Activated T-helper 1 cell treated with Interleukin-2 at 50 U/mL for 16 hours (primary cell): ENCODE measurements around the gene UBE2R2.
"Not testable (repeated sequence)": the region's sequence is repeated elsewhere in the genome, so short reads cannot be mapped to it uniquely, and the experiment has no call there.

Experiments
- DNase-seq: peaks from one replicate; pipeline ENCODE4 v3.0.0-alpha.2; 2020; ENCODE audit warnings: low read depth

Gene UBE2R2

DNA sequence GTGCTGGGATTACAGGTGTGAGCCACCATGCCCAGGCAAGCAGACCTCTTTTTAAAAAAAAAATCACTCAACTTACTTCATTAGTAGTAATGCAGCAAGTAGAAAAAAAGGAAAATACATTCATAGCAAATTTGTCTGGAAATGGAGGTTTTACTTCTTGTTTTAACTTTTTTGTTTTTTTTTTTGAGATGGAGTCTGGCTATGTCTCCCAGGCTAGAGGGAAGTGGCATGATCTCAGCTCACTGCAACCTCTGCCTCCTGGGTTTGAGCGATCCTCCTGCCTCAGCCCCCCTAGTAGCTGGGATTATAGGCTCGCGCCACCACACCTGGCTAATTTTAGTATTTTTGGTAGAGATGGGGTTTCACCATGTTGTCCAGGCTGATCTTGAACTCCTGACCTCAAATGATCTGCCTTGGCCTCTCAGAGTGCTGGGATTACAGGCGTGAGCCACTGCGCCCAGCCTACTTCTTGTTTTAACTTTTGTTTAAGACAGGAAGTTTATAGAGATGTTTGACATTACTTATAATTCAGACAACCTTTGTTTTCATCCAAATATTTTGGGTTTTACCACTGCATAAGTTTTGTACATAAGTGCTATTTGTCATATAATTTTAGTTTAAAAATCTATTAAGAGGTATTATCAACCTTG is 26.5 kb downstream of the UBE2R2 start:
- DNase-seq: no peak

DNA sequence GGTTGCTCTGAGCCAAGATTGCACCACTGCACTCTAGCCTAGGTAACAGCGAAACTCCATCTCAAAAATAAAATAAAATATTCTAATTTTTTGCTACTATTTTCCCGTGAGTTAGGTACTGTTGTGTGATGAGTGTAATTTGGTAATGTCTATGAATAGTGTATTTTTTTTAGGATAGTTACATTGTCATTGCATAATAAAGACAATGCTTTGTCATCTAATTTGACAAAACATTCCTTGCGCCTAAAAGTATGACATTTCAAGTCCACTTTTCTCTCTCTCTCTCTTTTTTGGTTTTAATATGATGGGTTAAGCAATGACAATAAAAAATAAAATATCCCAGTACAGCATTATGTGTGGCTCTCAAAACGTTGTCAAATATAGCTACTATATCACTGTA is 29.3 kb downstream of the UBE2R2 start:
- no peak for DNase-seq

DNA sequence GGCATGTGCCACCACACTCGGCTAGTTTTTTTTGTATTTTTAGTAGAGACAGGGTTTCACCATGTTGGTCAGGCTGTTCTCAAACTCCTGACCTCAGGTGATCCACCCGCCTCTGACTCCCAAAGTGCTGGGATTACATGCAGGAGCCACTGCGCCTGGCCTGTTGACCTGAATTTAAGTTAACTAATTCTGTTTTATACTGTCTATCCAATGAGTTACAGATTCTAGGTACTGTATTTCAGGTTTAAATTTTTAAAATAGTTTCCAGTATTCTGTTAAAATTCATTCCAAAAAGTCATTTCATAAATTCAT is 30.9 kb downstream of the UBE2R2 start:
- not testable (repeated sequence) for DNase-seq

DNA sequence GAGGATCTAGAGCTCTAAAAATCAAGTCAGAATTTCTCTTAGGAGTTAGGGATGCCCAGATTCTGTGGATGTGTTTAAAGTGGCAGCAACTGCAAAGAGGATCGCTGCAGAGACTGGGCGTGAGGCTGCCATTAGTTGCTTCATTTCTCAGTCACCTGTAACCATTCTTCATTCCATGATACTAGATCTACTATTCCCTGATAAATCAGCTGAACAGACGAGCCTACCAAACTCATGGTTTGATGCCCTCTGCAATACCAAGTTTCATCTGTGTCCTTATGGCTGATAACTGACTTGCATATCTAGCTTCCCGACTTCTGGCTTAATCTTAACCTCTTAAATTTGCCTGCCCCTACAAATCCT is 33.3 kb downstream of the UBE2R2 start:
- DNase-seq: no peak

DNA sequence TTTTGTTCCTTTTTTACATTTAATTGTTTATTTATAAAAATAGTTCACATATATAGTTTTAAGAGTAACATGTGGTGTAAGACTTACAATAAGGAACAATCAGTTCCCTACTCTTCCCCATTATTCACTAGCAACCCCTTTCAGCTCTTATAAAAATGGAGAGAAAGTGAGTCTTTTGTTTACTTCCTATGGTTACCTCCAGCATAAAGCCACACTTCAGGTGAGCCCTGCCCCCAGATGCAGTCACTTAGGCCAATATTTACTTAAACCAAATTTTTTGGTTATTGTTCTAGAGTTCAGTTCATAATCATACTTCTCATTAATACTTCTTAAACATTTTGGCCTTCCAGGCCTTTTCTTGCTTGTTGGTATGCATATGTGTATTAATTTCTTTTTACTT is 33.7 kb downstream of the UBE2R2 start:
- DNase-seq: no peak

DNA sequence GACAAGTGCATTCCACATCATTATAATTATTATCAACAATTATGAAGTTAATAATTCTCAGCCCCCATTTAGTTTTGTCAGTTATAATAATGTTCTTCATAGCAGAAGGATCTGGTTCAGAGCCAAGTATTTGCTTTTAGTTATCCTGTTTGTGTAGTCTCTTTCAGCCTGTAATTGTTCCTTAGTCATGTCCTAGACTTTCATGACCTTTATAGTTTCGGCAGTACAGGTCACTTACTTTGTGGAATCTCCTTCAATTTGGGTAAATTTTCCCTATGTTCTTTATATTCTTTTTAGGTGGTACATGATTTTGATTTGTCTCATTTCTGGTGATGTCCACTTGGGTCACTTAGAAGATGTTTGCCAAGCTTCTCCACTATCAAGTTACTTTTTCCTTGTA is 34.3 kb downstream of the UBE2R2 start:
- DNase-seq: no peak

DNA sequence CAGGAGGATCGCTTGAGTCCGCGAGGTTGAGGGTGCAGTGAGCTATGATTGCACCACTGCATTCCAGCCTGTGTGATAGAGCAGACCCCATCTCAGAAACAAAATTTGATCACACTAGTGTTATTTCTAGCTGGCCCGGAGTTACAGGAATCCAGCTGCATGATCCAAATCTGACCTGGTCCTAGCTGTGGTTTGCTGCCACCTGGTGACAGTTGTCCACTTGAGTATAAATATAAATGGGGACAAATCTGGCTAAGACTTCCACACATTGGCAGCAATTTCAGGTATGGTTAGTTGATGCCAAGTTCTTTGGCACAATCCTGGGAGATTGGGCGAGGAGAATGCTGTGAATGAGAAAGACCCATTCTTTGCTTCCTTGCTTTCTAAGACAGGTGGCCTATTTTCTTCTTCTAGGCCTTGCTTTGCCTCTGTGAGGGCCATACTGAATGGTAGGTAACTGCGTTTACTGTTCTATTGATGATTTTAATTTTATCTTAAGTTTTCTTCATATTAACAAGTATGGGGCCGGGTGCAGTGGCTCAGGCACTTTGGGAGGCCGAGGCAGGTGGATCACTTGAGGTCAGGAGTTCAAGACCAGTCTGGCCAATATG is 35.4 kb downstream of the UBE2R2 start:
- DNase-seq: peak; percentile 31

DNA sequence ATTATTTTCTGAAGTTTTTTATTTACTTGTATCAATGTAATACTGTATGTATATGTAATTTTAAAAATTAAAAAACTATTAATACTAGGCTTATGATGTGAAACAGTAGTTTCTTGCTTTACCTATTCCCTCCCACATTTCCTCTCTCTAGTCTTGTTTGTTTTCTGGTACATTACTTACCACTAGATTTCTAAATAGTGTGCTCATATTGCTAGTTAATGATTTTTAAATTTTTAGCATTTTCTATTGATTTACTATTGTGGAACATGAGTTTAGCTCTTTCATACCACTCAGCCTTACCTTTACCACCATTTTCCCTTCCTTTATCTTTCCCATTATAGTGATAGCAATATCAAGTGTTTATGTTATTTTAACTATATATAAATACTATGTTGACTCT is 39.3 kb downstream of the UBE2R2 start:
- no peak for DNase-seq

DNA sequence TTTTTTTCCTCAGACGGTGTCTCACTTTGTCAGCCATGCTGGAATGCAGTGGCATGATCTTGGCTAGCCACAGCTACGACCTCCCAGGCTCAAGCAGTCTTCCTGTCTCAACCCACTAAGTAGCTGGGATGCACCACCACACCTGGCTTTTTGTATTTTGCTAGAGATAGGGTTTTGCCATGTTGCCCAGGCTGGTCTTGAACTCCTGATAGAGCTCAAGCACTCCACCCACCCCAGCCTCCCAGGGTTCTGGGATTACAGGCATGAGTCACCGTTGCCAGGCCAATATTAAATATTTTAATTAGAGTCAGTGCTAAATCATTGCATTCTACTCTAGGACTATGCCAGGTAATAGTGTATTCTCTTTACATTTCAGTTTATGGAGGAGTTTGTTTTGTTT is 41.5 kb downstream of the UBE2R2 start:
- DNase-seq: no peak

DNA sequence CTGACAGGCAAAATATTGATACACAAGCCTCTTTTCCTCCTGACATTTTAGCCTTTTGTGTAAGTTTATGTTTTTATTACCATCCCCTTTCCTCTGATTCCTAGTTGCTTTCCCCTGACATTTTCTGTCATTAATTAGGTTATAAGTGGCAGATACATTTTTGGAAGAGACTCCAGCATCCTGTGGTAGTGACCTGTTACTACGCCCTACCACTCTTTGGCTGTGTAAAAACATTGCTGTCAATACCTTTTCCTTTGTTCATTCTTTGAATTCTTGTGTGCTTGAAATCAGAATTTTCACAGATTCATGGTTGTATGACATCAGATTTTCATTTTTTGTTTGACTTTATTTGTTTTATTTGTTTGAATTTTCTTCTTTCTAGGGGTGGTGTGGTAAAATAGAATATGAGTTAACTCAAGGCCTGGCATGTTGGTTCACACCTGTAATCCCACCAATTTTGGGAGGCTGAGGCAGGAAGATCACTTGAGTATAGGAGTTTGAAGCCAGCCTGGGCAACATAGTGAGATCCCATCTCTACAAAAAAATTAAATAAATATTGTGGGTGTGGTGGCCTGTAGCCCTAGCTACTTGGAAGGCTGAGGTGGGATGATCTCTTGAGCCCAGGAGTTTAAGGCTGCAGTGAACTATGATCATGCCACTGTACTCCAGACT is 43.4 kb downstream of the UBE2R2 start:
- no peak for DNase-seq

DNA sequence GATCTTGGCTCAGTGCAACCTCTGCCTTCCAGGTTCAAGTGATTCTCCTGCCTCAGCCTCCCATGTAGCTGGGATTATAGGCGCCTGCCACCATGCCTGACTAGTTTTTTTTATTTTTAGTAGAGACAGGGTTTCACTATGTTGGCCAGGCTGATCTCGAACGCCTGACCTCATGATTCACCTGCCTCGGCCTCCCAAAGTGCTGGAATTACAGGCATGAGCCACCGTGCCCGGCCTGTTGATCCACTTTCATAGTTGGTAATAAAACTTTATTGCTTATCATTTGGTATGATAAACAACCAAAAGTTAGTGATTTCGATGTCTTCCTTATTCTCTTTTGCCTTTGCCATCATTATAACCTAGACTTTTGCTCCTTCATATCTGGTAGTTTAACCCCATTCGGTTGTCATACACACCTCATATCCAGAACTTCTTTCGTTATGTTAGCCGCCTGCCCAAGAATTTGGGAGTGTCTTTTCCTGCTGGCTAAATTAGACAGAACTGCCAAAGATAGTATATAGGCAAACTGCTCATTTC is 45.0 kb downstream of the UBE2R2 start:
- DNase-seq: no peak

DNA sequence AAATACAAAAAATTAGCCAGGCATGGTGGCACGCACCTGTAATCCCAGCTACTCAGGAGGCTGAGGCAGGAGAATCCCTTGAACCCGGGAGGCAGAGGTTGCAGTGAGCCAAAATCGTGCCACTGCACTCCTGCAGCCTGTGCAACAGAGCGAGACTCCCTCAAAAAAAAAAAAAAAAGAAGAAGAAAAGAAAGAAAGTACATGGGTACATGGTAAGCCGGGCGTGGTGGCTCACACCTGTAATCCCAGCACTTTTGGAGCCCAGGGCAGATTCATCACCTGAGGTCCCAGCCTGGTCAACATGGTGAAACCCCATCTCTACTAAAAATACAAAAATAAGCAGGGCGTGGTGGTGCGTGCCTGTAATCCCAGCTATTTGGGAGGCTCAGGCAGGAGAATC is 46.1 kb downstream of the UBE2R2 start:
- DNase-seq: not testable (repeated sequence)

DNA sequence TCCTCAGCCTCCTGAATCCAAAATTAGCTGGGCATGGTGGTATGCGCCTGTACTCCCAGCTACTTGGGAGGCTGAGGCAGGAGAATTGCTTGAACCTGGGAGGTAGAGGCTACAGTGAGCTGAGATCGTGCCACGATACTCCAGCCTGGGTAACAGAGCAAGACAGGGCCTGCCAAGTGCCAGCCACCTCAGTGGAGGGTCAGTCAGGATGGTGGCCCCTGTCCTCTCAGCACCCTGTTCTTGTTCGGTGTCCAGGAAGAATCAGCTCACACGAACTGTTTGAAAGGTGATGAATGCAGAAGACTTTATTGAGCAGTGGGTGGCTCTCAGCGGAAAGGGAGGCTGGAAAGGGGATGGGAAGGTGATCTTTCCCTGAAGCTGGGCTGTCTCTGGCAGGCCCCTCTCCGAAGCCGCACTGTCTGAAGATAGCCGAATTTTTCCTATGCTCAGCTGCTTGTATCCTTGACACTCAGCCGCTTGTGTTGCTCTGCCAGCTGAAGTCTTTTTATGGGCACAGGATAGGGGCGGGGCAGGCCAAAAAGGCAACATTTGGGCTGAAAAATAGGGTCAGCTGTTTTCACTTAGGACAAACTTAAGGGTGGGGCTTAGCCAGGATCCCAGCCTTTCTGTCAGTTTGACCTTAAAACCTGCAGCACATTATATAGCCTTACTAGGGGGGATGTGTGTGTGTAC is 50.9 kb downstream of the UBE2R2 start:
- no peak for DNase-seq

DNA sequence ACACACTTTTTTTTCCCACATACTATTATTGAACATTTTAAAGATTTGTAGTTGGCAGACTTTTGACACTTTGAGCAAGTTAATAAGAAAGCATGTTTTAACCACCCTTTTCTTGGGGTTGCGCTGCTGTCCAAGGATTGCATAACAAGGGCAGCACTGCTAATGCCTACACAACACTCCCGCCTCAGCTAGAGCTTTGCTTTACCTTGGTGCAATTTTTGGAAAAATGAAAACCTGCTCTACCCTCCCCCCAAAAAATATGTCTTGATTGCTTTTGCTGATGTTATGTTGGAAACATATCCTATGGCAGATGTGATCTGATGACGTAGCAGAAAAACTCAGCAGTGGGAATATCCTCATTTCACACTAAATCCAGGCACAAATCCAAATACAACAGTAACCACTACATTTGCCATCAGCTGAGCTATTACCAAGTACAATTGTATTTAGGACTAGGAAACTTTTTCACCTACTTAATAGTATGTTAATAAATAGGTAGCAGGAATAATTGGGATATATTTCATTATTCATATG is 51.5 kb downstream of the UBE2R2 start:
- DNase-seq: no peak

DNA sequence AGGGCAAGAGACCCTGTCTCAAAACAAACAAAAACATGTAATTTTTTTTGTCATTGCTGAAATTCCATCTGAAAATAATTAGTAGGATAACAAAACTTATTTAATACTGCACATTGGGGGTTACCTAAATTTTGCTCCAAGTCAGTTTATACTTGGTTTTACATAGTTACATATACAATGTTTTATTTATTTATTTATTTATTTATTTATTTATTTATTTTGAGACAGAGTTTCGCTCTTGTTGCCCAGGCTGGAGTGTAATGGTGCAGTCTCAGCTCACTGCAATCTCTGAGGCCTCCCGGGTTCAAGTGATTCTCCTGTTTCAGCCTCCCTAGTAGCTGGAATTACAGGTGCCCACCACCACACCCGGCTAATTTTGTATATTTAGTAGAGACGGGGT is 52.3 kb downstream of the UBE2R2 start:
- not testable (repeated sequence) for DNase-seq

DNA sequence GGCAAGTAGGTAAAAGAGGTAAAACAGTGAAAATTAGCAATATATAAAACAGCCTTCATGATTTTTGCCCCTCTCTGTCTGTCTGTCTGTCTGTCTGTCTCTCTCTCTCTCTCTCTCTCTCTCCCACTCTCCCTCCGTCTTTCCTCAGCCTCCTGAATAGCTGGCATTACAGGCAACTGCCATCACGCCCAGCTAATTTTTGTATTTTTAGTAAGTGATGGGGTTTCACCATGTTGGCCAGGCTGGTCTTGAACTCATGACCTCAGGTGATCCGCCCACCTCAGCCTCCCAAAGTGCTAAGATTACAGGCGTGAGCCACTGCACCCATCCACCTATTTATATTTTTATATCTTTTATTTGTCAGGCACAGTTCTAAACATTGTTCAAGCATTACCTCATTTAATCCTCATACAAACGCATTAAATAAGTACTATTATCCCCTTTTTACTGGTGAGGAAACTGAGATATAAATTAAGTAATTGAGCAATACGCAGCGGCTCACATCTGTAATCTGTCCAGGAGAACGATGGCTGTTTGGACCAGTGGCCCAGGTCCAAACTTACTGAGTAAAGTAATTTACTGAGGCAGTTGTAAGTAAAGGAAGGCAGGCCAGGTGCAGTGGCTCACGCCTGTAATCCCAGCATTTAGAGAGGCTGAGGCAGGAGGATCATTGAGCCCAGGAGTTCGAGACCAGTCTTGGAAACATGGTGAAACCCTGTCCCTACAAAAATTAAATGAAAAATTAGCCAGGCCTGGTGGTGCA is 60.9 kb downstream of the UBE2R2 start:
- no peak for DNase-seq

DNA sequence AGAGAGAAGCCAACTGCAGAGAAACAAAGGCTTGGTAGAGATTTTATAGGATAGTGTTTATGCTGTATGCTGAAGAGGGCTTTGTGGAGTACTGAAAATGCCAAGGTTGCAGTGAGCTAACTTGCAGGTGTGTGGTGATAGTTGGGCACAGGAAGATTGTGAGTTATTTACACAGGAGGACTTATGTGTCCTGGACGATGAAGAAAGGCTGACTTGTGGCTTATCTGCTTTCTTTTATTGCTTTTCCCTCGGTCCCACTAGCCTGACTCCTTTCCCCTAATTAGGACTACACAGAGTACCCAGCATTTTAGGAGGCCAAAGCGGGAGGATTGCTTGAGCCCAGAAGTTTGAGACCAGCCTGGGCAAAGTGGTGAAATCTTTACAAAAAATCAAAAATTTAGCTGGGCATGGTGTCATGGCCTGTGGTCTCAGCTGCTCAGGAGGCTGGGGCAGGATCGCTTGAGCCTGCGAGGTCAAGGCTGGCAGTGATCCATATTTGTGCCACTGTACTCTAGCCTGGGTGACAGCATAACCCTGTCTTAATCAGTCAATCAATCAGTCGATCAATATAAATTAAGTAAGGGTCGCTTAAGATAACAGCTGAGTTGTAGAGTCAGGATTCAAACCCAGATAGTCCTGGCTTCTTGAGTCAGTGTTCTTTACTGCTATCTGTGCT is 61.9 kb downstream of the UBE2R2 start:
- DNase-seq: no peak

DNA sequence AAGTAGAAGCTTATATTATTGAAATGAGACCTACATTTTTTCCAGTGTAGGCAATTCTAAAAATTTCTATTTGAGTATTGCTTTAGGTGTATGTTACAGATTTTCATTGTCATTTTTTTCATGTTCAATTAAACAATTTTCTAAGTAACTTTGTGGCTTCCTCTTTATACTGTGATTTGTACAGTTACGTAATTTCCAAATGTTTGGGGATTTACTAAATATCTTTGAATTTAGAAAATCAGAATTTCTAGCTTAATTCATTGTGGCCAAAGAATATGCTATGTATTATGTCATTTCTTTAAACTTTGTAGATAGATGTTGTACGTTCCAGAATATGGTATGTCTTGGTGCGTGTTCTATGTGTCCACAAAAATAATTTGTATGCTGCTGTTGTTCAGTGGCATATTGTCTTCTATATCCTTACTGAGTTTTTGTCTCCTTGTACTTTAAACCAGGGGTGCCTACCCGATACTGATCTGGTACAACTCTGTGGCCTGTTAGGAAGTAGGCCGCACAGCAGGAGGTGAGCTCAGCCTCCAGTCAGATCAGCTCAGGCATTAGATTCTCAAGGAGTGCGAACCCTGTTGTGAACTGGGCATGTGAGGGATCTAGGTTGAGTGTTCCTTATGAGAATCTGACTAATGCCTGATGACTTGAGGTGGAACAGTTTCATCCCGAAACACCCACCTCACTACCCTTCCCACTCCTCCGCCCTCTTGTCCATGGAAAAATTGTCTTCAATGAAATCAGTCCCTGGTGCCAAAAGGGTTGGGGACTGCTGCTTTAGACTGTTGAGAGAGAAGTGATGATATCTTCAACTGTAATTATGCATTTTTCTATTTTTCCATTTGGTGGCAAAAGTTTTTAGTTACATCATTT is 63.5 kb downstream of the UBE2R2 start:
- DNase-seq: no peak

DNA sequence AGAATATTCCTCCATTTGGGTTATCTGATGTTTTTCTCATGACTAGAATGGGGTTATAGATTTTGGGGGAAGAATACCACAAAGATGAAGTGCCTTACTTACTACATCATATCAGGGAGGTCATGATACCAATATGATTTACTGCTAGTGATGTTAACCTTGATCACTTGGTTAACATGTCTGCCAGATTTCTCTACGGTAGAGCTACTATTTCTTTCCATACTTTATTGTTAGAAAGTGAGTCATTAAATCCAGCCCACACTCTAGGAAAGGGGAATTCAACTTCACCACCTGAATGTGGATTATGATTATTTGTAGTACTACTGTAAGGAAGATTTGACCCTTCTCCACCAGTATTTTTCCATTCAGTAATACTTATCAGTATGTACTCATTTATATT is 64.7 kb downstream of the UBE2R2 start:
- no peak for DNase-seq
